Left lung (tissue), 10 donors: ENCODE data around the gene PTGR3. TPM values are rescaled to one million over a fixed set of nuclear protein-coding genes. Genes with fewer than 3 reads are reported as not detected.

Experiments used
- ATAC-seq: fragments of 200-7000 bp; cut with Tn5 transposase; one replicate; pipeline ENCODE4 v1.9.1; 2020; ENCODE audit warnings: moderate library complexity
- DNase-seq, 4 donors: peaks; one replicate each; pipeline ENCODE4 v3.0.0-alpha.2; 2013 to 2020
- H3K27ac ChIP-seq, 2 donors: fragments of 200-600 bp; sonication (generic) in 1 of 2; one replicate each; pipeline versions ENCODE4 v1.5.0 to v1.8.0; 2020 to 2021
- H3K27me3 ChIP-seq, 2 donors: fragments of 200-600 bp; sonication (generic) in 1 of 2; one replicate each; pipeline versions ENCODE4 v1.5.0 to v1.8.0; 2020 to 2021
- H3K36me3 ChIP-seq, 2 donors: fragments of 200-600 bp; sonication (generic) in 1 of 2; one replicate each; pipeline versions ENCODE4 v1.5.0 to v1.8.0; 2020 to 2021
- H3K4me1 ChIP-seq, 2 donors: fragments of 200-600 bp; one replicate each; pipeline ENCODE4 v1.8.0; 2021
- H3K4me3 ChIP-seq, 2 donors: fragments of 200-600 bp; sonication (generic) in 1 of 2; one replicate each; pipeline versions ENCODE4 v1.5.0 to v1.8.0; 2020 to 2021; ENCODE audit warnings: mild to moderate bottlenecking in 1 of 2
- H3K9me3 ChIP-seq, 2 donors: fragments of 200-600 bp; sonication (generic) in 1 of 2; one replicate each; pipeline versions ENCODE4 v1.5.0 to v1.8.0; 2020 to 2021
- intact Hi-C, 2 donors: fragments of 100-400 bp; cut with DNase I; formaldehyde crosslinking; loops; one replicate each; pipeline versions ENCODE4 v1.11.2 to v1.14.2; 2022
- polyA plus RNA-seq, 6 donors: library from polyadenylated mRNA; unstranded; fragments of 120-200 nt; gene quantifications; one replicate each; pipeline ENCODE4 v1.2.1, GENCODE V29; 2013; ENCODE audit not compliant: insufficient read length in 6 of 6
- total RNA-seq, 2 donors: library from RNA; stranded (reverse); fragmentation: NEBNext Ultra II Directional; extraction: Animal tissue kit (Norgen Biotek cat#: 25700); gene quantifications; one replicate each; pipeline ENCODE4 v1.2.1, GENCODE V29; 2021
- TF ChIP-seq, protein P1 (sequence below), 2 donors: fragments of 200-600 bp; sonication (generic) in 1 of 2; IDR thresholded peaks; one replicate each; pipeline versions ENCODE4 v1.5.0 to v1.8.0; 2021; ENCODE audit warnings: antibody characterized with exemption in 2 of 2
- donor health status: DM: no; HTN: yes; CAD: no.
- donor health status: DM: no; HTN: no; CAD: no.

The PTGR3 gene
- total and polyA plus RNA-seq, 8 donors: 25.7 to 55.0 (median 46.4) TPM

DNA sequence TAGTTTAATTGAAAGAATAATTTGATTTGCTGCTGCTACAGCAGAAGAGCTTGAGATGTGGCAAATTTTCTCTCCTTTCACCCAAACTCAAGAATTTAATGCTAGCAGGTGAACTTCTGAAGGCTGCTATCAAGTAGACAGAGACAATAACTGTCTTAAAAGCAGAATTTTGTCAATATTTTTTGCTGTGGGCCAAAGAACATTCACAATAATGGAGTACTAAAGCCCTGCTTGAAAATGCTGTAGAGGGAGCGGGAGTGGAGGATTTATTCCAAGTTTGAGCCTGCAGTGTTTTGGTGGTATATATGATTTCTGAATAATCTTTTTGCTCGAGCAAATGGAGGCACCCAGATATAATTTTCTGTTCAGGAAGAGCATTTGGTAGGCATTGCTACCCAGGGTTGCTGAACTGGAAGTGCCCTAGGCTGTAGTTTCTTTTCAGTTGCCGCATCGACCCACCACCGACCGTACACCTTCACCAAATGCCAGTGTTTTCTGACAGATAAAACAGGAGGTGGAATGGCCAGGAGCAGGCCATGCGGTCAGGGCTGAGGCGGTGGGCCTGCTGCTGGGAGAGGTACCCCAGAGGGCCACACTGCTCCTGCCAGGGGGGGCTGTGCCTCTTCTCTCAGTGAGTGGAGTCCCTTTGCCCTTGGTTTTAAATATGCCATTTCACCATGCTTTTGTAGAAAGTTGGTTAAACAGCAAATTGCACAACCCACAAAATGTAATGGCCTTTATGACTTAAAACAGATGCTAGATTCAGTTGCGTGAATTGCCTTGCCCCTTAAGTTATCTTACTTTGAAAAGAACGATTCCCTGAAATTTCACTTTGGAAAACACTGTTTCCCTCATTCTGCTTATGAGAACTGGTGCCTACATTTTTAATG, 38.0 kb upstream of the PTGR3 start:
- Histone ChIP-seq H3K9me3 (no peaks in the 10 kb centered on the region), H3K27me3 (no peaks in the 10 kb centered on the region), H3K4me3 (peak overlapping the region; percentile 17 to 37), H3K27ac (peak overlapping the region; percentile 60 to 73), H3K36me3 (no peaks in the 10 kb centered on the region), H3K4me1 (peaks cover 5 to 26% of the 10 kb centered on the region in 2 donors)
- intact Hi-C loops: no loop called here
- TF ChIP-seq, protein P1, sequence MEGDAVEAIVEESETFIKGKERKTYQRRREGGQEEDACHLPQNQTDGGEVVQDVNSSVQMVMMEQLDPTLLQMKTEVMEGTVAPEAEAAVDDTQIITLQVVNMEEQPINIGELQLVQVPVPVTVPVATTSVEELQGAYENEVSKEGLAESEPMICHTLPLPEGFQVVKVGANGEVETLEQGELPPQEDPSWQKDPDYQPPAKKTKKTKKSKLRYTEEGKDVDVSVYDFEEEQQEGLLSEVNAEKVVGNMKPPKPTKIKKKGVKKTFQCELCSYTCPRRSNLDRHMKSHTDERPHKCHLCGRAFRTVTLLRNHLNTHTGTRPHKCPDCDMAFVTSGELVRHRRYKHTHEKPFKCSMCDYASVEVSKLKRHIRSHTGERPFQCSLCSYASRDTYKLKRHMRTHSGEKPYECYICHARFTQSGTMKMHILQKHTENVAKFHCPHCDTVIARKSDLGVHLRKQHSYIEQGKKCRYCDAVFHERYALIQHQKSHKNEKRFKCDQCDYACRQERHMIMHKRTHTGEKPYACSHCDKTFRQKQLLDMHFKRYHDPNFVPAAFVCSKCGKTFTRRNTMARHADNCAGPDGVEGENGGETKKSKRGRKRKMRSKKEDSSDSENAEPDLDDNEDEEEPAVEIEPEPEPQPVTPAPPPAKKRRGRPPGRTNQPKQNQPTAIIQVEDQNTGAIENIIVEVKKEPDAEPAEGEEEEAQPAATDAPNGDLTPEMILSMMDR (IDR thresholded peaks at IDR 0.05): no peak
- ATAC-seq (peak; percentile 13), DNase-seq (peak in 2 of 4 donors; percentile 59 to 64)

DNA sequence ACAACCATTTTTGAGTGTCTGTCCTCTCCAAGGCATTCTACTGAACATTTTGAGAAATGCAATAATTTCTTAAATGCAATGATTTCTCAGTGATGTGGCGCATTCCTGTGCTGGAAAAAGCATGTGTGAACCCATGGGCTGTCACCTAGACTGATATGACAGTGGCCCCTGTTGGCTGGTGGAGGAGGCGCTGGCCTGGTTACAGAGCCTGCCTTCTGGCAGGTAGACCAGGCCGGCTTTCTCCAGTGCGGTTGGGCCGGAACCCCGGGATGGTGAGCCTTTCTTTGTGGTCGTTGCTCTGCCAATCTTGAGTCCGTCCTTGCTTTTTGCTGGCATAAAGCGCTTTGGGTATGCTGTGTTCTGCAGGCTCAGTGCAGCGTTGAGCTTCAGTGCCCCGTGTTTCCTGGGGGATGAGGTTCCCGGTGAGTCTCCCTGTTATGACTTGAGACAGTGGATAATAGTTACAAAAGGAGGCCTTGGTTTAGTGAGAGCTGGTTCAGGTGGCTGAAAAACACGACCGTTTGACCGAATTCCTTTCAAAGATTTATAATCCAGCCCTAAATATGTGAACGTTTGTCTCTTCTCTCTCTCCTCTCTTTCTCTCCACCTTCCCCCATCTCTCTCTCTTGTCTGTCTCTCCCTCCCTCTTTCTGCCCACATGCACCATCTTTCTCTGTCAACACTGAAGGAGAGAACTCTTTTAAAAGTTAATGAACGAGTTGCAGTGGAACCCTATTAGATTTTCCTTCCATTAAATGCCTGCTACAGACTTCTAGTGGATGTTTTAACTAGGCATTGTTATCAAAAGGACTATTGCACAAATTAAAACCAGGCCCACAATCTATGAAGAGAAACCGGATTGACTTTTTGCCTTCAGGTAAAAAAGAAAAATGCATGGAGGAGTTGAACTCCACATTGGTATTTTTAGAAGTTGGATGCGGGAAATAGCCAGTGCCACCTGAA, 35.7 kb upstream of the PTGR3 start:
- TF ChIP-seq, protein P1 (IDR thresholded peaks at IDR 0.05): no peak
- Histone ChIP-seq H3K27ac (no peak overlapping the region), H3K27me3 (no peaks in the 10 kb centered on the region), H3K4me1 (peaks cover 5 to 24% of the 10 kb centered on the region in 2 donors), H3K36me3 (no peaks in the 10 kb centered on the region), H3K9me3 (no peaks in the 10 kb centered on the region), H3K4me3 (no peak overlapping the region)
- DNase-seq (no peak), ATAC-seq (no peak)
- intact Hi-C loops: no loop called here

DNA sequence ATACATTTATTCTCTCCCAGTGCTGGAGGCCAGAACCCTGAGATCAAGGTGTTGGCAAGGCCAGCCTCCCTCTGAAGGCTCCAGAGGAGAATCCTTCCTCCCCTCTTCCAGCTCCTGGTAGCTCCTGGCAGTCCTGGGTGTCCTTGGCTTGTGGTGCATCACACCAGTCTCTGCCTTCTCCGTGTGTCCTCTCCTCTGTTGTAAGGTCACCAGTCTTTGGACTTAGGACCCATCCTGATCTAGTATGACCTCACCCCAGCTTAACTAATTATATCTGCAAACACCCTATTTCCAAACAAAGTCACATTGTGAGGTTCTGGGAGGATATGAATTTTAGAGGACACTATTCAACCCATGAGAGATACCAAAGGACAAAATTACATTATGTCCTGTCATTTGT, 32.8 kb upstream of the PTGR3 start:
- intact Hi-C loops: no loop called here
- H3K4me3 ChIP-seq: no peak overlapping the region

DNA sequence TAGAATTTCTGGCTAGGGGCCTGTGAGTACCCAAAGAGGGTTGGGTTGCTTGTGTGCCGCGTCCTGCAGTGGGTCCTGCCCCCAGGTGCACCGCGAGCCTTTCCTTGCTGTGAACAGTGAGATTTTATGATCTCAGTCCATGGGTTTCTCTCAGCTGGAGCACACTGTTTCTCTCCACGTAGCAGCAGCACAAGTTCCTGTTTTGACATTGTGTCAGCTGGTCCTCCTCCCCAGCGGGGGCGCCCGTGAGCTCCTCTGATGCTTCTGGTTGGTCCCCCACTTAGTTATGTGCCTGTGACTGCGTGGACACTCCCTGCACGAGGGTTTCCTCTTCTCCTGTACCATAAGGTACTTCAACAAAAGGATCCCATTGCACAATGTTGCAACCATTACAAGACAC, 31.5 kb upstream of the PTGR3 start:
- no peak overlapping the region for H3K4me3 ChIP-seq
- TF ChIP-seq, protein P1 (IDR thresholded peaks at IDR 0.05): no peak
- no peaks in the 10 kb centered on the region for H3K27me3 ChIP-seq
- DNase-seq (no peak), ATAC-seq (no peak)
- intact Hi-C loops: no loop called here
- no peak overlapping the region for H3K27ac ChIP-seq
- no peaks in the 10 kb centered on the region for H3K36me3 ChIP-seq
- peaks cover 0 to 7% of the 10 kb centered on the region in 2 donors for H3K4me1 ChIP-seq
- H3K9me3 ChIP-seq: no peaks in the 10 kb centered on the region

More for the DNA sequence above, 32.8 kb upstream of the PTGR3 start:
- Histone ChIP-seq H3K4me1 (peaks cover 0 to 11% of the 10 kb centered on the region in 2 donors), H3K27me3 (no peaks in the 10 kb centered on the region), H3K9me3 (no peaks in the 10 kb centered on the region), H3K27ac (no peak overlapping the region), H3K36me3 (no peaks in the 10 kb centered on the region)
- TF ChIP-seq, protein P1 (IDR thresholded peaks at IDR 0.05): no peak
- DNase-seq (no peak), ATAC-seq (no peak)
